SK-N-MC (cell line): Measurements from ENCODE around the gene CACNA1H.
"Not testable (repeated sequence)": the region's sequence is repeated elsewhere in the genome, so short reads cannot be mapped to it uniquely, and the experiment has no call there.

Experiments
- EZH2 ChIP-seq: fragments of 200-600 bp; sonication (generic); IDR thresholded peaks from one replicate; pipeline ENCODE4 v1.6.1; 2017; ENCODE audit warnings: antibody characterized with exemption
- POLR2AphosphoS5 ChIP-seq: IDR thresholded peaks from 2 replicates; pipeline ENCODE4 v1.6.1; 2012; ENCODE audit warnings: mild to moderate bottlenecking, low read depth, low read length, borderline replicate concordance

DNA sequence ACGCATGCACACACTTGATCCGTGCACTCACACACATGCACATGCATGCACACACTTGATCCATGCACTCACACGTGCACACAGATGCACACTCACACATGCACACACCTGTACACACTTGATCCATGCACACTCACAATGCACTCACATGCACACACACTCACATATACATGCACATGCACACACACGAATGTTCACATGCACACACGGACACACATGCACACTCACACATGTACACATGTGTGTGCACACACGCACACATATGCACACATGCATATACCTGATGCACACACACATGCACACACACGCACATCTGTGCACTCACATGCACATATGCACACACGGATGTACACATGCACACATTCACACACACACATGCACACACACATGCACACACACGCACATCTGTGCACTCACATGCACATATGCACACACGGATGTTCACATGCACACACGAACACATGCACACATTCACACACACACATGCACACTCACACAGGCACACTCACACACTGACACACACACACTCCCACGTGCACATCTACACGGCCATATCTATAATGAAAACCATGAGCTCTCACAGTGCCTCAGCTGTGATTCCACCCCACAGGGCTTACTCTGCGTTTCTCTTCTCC lies 95.1 kb downstream of the CACNA1H start:
- not testable (repeated sequence) for TF ChIP-seq POLR2AphosphoS5, EZH2
